Right hindlimb (tissue), 1 donor: ENCODE measurements around the gene ZBTB45.

Experiments used
- DNase-seq: peaks from one replicate; pipeline ENCODE4 v3.0.0-alpha.2; 2018

ZBTB45 gene

GRCh38 chr19:58519355-58520256 is at the start of gene ZBTB45:
ZBTB45 (minus strand) TSS chr19:58519810; CDS start chr19:58517673, 2,137 bp downstream.
- DNase-seq: peak; percentile 97

- DNase-seq: no peak
Observed at GRCh38 chr19:58568453-58569130, 49.0 kb upstream of the ZBTB45 start.

GRCh38 chr19:58566989-58567388 is 47.4 kb upstream of the ZBTB45 start:
- DNase-seq: no peak

- no peak for DNase-seq
Observed at GRCh38 chr19:58563823-58564222, 44.2 kb upstream of the ZBTB45 start.

- no peak for DNase-seq
Observed at GRCh38 chr19:58563034-58563573, 43.5 kb upstream of the ZBTB45 start.

GRCh38 chr19:58562122-58563033 is 42.8 kb upstream of the ZBTB45 start:
- DNase-seq: peak; percentile 59

- no peak for DNase-seq
Observed at GRCh38 chr19:58561373-58562121, 41.9 kb upstream of the ZBTB45 start.

GRCh38 chr19:58560921-58561320 is 41.3 kb upstream of the ZBTB45 start:
- no peak for DNase-seq

GRCh38 chr19:58560007-58560887 is 40.6 kb upstream of the ZBTB45 start:
- no peak for DNase-seq

GRCh38 chr19:58559275-58560006 is 39.8 kb upstream of the ZBTB45 start:
- DNase-seq: peak; percentile 96

GRCh38 chr19:58558623-58559274 is 39.1 kb upstream of the ZBTB45 start:
- peak; percentile 100 for DNase-seq

- DNase-seq: no peak
Observed at GRCh38 chr19:58558066-58558622, 38.5 kb upstream of the ZBTB45 start, which contains the start of gene UBE2M. UBE2M (minus strand) TSS chr19:58558611; CDS start chr19:58558381, 230 bp downstream.

GRCh38 chr19:58557221-58558065 is 37.8 kb upstream of the ZBTB45 start:
- DNase-seq: no peak

- DNase-seq: no peak
Observed at GRCh38 chr19:58556622-58557220, 37.1 kb upstream of the ZBTB45 start.

GRCh38 chr19:58555920-58556621 is 36.5 kb upstream of the ZBTB45 start:
- peak; percentile 30 for DNase-seq

GRCh38 chr19:58555369-58555885 is 35.8 kb upstream of the ZBTB45 start:
- no peak for DNase-seq
